ENCODE data around the gene DAND5. TPM values are rescaled to one million over a fixed set of nuclear protein-coding genes. Genes with fewer than 3 reads are reported as not detected.
A peak's percentile ranks its signal among the peaks of the same experiment; 100 is the strongest.

DAND5 gene
- total and polyA plus RNA-seq, 9 of the 15 experiments (the other 6 are each of a cell fraction or from before 2014, with no cell fraction given), result 0.22 to 0.83 (median 0.60) TPM

DNA sequence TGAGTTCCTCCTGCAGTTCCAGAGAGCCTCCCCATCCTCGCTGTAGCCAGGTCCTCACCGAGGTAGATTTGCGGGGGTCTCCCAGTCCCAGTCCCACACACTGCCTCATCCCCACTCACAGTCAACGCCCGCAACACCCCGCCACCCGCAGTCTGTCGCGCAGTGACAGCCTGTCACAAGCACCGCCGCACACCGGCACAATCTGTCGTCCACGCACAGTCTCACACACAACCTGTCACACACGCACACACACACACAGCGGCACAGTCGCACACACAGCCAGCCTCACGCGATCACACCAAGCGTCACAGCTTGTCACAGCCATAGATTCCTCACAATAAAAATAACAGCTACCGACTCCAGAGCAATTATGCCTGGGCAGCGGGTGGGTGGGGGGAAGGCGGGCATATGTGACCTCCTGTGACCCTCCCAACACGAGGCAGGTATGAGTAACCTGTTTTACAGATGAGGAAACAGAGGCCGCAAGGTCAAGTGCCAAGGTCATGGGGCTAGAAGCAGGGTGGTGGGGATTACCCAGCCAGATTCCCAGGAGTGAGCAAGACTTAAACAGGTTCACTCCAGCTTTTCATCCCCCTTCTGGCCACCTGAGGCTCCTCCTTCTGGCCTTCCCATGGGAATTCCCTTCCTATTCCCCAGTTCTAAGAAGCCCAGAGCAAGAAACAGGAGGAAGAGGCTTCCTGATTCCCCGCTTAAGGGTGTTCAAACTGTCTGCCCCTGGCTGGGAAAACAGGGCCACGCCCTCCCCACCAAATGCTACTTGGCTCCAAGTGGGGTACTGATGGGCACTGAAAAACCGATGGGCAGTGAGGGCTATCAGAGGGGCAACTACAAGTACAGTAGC is 39.8 kb downstream of the DAND5 start:
- ATAC-seq (no peak), FAIRE-seq (no peak), DNase-seq (ENCODE audit: extremely low read depth in 1 of 4, low spot score in 3 of 4) (peak in 1 of 4 experiments; percentile 7)
- TF ChIP-seq ZNF586 (CRISPR knock-in tag; conservative IDR thresholded peaks at IDR 0.05), result no peak
- TF ChIP-seq ESRRA (IDR thresholded peaks at IDR 0.05; ENCODE audit: borderline replicate concordance, low read depth), result peak; percentile 94
- no peak for TF ChIP-seq HMG20A (CRISPR knock-in tag; conservative IDR thresholded peaks at IDR 0.05)
- TF ChIP-seq SMARCA5 (IDR thresholded peaks at IDR 0.05), result no peak
- no peak for TF ChIP-seq ZNF324 (CRISPR knock-in tag; IDR thresholded peaks at IDR 0.05)
- TF ChIP-seq, protein P1, sequence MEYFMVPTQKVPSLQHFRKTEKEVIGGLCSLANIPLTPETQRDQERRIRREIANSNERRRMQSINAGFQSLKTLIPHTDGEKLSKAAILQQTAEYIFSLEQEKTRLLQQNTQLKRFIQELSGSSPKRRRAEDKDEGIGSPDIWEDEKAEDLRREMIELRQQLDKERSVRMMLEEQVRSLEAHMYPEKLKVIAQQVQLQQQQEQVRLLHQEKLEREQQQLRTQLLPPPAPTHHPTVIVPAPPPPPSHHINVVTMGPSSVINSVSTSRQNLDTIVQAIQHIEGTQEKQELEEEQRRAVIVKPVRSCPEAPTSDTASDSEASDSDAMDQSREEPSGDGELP (CRISPR knock-in tag; IDR thresholded peaks at IDR 0.05; ENCODE audit: borderline replicate concordance), result no peak
- TF ChIP-seq, protein P2, sequence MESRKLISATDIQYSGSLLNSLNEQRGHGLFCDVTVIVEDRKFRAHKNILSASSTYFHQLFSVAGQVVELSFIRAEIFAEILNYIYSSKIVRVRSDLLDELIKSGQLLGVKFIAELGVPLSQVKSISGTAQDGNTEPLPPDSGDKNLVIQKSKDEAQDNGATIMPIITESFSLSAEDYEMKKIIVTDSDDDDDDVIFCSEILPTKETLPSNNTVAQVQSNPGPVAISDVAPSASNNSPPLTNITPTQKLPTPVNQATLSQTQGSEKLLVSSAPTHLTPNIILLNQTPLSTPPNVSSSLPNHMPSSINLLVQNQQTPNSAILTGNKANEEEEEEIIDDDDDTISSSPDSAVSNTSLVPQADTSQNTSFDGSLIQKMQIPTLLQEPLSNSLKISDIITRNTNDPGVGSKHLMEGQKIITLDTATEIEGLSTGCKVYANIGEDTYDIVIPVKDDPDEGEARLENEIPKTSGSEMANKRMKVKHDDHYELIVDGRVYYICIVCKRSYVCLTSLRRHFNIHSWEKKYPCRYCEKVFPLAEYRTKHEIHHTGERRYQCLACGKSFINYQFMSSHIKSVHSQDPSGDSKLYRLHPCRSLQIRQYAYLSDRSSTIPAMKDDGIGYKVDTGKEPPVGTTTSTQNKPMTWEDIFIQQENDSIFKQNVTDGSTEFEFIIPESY (CRISPR knock-in tag; IDR thresholded peaks at IDR 0.05), result peak; percentile 90
- TF ChIP-seq CREBBP (IDR thresholded peaks at IDR 0.05; ENCODE audit: low read depth, low read length), result no peak
- TF ChIP-seq GATAD2B (IDR thresholded peaks at IDR 0.05; ENCODE audit: borderline replicate concordance), result no peak
- TF ChIP-seq POLR2G (IDR thresholded peaks at IDR 0.05; ENCODE audit: low read depth, low read length), result no peak
- no peak for TF ChIP-seq ZNF174 (CRISPR knock-in tag; IDR thresholded peaks at IDR 0.05)
- TF ChIP-seq FOXA1 (IDR thresholded peaks at IDR 0.05; ENCODE audit: borderline replicate concordance), result no peak
- TF ChIP-seq, protein P3, sequence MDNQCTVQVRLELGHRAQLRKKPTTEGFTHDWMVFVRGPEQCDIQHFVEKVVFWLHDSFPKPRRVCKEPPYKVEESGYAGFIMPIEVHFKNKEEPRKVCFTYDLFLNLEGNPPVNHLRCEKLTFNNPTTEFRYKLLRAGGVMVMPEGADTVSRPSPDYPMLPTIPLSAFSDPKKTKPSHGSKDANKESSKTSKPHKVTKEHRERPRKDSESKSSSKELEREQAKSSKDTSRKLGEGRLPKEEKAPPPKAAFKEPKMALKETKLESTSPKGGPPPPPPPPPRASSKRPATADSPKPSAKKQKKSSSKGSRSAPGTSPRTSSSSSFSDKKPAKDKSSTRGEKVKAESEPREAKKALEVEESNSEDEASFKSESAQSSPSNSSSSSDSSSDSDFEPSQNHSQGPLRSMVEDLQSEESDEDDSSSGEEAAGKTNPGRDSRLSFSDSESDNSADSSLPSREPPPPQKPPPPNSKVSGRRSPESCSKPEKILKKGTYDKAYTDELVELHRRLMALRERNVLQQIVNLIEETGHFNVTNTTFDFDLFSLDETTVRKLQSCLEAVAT (IDR thresholded peaks at IDR 0.05), result 0 out of 4 replicates have a peak, but pooled peaks of 1 of the 2 experiments have one; percentile 33
- TF ChIP-seq MBD2 (IDR thresholded peaks at IDR 0.05; ENCODE audit: borderline replicate concordance, low read depth), result no peak
- 89% methylated on average over 28 of the region's 28 CpGs for WGBS (ENCODE audit: insufficient coverage, low coverage, missing lambda C conversion rate)
- H3K4me2 ChIP-seq (ENCODE audit: insufficient read depth, low read length), result no peak overlapping the region
- no peaks in the 10 kb centered on the region for H3K27me3 ChIP-seq (ENCODE audit: control insufficient read depth in 2 of 2, insufficient read depth in 2 of 2, low read length in 2 of 2)
- H2AFZ ChIP-seq (ENCODE audit: low read depth, low read length), result no peak overlapping the region
- POLR2A ChIA-PET, result interaction anchor here (0.6 to 1.6 kb wide), 3 partner anchors 9 to 128 kb away, joined by 3 read pairs; no protein-coding TSS in a partner anchor
- no peak overlapping the region; a peak in 1 of 4 replicates for H3K9ac ChIP-seq (ENCODE audit: insufficient read depth in 1 of 2, low read depth in 2 of 2, low read length in 2 of 2)
- H3K9me1 ChIP-seq (ENCODE audit: control insufficient read depth, insufficient read depth, low read length), result peaks cover 2% of the 10 kb centered on the region
- H3K79me2 ChIP-seq (ENCODE audit: control insufficient read depth, insufficient read depth, low read length), result peaks cover 34% of the 10 kb centered on the region; the same call in 2 of the 3 replicates
- no peaks in the 10 kb centered on the region; the same call in 1 of the 3 replicates for H3K36me3 ChIP-seq (ENCODE audit: control insufficient read depth, insufficient read depth, low read length)
- CTCF ChIA-PET (ENCODE audit: low intra/inter-chr PET ratio), result no interaction called here
- no TSS peak for BruUV-seq (replicated peaks)
- intact Hi-C loops (cut with micrococcal nuclease) (no loop called here), in situ Hi-C loops (cut with MboI) (no loop called here)
- no peak overlapping the region for H3K4me3 ChIP-seq
- peaks cover 6 to 67% of the 10 kb centered on the region in 2 experiments; a peak in 4 of 5 replicates for H3K4me1 ChIP-seq (replicated peaks in 1 of 2; ENCODE audit: control insufficient read depth in 2 of 2, insufficient read depth in 2 of 2, low read length in 2 of 2)
- no peak overlapping the region for H3K27ac ChIP-seq (ENCODE audit: extremely low read depth, low read depth, low read length)
- no peaks in the 10 kb centered on the region for H3K9me3 ChIP-seq (replicated peaks; ENCODE audit: control insufficient read depth, insufficient read depth, low read depth, low read length)
- 0 out of 2 replicates have a peak, but pooled peaks cover 6% of the 10 kb centered on the region for H4K20me1 ChIP-seq (replicated peaks; ENCODE audit: control insufficient read depth, insufficient read depth, low read length)

Data from K562 (cell line).